ENCODE measurements around the gene HNRNPD.
A peak's percentile ranks its signal among the peaks of the same experiment; 100 is the strongest.
"Not testable (repeated sequence)": the region's sequence is repeated elsewhere in the genome, so short reads cannot be mapped to it uniquely, and the experiment has no call there.

HNRNPD gene, protein sequence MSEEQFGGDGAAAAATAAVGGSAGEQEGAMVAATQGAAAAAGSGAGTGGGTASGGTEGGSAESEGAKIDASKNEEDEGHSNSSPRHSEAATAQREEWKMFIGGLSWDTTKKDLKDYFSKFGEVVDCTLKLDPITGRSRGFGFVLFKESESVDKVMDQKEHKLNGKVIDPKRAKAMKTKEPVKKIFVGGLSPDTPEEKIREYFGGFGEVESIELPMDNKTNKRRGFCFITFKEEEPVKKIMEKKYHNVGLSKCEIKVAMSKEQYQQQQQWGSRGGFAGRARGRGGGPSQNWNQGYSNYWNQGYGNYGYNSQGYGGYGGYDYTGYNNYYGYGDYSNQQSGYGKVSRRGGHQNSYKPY

DNA sequence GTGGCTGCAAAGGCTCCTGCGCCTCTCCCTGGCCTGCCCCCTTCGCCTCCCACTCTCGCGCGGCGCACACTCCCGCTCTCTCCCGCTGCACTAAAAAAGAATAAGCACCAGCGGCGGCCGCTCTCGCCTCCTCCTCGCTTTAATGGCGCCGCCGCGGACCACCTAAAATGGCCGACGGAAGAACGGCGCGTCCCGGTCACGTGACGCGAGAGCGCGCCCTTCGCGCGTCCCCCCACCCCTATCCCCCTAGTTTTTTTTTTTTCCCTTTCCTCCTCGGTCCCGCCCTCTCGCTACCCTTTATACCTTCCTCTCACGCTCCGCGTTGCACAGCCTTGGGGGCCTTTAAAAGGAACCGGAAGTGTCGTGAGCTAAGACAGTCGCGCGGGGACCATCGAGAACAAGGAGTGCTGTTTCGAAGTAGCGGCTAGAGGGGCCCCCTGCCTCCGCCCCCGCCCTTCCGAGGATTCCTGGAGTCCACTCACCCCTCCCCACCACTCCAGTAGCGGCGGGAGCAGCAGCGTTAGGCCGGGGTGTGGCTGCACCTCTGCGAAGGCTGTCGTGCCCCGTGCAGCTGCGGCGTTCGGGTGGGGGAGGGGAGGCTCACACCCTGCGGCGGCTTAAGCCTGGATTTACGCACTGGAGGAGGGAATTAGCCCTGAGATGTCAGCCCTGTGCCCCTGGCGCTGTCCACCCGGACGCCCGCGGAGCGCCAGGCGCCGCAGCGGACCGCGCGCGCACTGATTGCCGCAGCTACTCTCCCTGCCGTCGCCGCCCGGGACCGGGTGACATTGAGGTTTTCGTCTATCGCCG is at the start of gene HNRNPD:
Gene HNRNPD (minus strand): TSS at position 176 of the 810 bp plus-strand sequence. CDS start 313 bp downstream, outside the sequence.
- Mint-ChIP-seq H3K27ac (peak within 1 kb of the TSS; percentile 97), H3K9me3 (no peaks in the 10 kb centered on the region), H3K4me1 (ENCODE audit: low read depth) (peaks cover 43% of the 10 kb centered on the region), H3K27me3 (no peaks in the 10 kb centered on the region), H3K36me3 (ENCODE audit: low read depth) (peaks cover 64% of the 10 kb centered on the region), H3K4me3 (peak within 1 kb of the TSS; percentile 86)
- intact Hi-C loops (cut with micrococcal nuclease) = loop anchor here (1.0 to 5.0 kb wide), 4 partner anchors 56 to 902 kb away; partner anchors contain the start of genes ENOPH1, HNRNPDL, LIN54 and RASGEF1B

DNA sequence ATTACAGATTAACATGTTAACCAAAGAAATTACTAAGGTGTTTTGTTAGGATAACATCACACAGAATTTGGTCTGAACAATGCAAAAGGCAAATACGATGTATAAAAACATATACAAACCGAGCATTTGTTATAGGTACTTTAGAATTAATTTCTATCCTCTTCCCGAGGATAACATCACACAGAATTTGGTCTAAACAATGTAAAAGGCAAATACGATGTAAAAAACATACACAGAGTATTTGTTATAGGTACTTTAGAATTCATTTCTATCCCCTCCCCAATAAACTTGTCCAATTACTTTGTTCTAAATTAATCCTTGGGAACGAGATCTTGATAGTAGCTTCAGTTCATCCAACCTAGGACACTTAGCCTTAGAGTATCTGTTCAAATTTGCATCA is 48.8 kb upstream of the HNRNPD start:
- H3K36me3 Mint-ChIP-seq (ENCODE audit: low read depth) = peaks cover 50% of the 10 kb centered on the region
- intact Hi-C loops (cut with micrococcal nuclease) = no loop called here
- no peak overlapping the region for H3K27ac Mint-ChIP-seq
- H3K27me3 Mint-ChIP-seq = peaks cover 4% of the 10 kb centered on the region
- H3K9me3 Mint-ChIP-seq = no peaks in the 10 kb centered on the region
- no peak overlapping the region for H3K4me3 Mint-ChIP-seq
- peaks cover 15% of the 10 kb centered on the region for H3K4me1 Mint-ChIP-seq (ENCODE audit: low read depth)

DNA sequence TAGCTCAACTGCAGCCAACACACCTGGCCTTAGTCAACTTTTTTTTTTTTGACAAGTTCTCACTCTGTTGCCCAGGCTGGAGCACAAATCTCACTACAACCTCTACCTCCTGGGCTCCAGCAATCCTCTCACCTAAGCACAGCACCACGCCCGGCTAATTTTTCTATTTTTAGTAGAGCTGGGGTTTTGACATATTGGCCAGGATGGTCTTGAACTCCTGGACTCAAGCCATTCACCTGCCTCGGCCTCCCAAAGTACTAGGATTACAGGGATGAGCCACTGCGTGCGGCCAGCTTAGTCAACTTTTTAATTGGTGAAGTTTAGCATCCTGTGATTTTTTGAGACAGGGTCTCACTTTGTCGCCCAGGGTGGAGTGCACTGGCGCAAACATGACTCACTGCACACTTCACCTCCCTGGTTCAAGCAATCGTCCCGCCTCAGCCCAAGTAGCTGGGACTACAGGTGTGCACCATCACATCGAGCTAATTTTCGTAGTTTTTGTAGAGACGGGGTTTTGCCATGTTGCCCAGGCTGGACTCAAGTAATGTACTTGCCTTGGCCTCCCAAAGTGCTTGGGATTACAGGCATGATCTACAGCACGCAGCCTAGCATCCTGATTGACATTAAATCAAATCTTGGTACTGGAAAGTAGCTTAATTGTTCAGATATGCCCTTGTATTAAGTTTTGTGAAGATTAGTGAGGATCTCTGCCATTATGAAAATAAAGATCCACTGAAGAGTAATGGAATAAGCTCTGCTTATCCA is 48.2 kb upstream of the HNRNPD start:
- H3K4me1 Mint-ChIP-seq (ENCODE audit: low read depth) = peaks cover 8% of the 10 kb centered on the region
- no peak overlapping the region for H3K27ac Mint-ChIP-seq
- intact Hi-C loops (cut with micrococcal nuclease) = no loop called here
- H3K9me3 Mint-ChIP-seq = no peaks in the 10 kb centered on the region
- peaks cover 44% of the 10 kb centered on the region for H3K36me3 Mint-ChIP-seq (ENCODE audit: low read depth)
- peaks cover 6% of the 10 kb centered on the region for H3K27me3 Mint-ChIP-seq
- H3K4me3 Mint-ChIP-seq = no peak overlapping the region

DNA sequence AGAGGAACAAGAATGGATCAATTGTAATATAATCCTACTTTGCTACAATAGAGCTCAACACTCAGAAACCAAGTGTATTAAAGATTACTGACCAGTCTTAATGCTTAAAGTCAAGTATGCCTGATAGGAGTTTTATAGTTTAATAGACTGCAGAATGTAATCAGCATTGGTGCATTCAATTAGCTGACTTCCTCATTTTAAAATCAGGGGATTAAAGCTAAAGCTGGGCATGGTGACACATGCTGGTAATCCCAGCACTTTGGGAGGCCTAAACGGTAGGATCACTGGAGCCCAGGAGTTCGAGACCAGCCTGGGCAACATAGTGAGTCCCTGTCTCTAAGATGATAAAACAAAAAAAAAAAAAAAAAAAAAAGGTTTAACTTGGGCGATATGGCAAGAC is 45.7 kb upstream of the HNRNPD start:
- no peaks in the 10 kb centered on the region for H3K4me1 Mint-ChIP-seq (ENCODE audit: low read depth)
- H3K4me3 Mint-ChIP-seq = no peak overlapping the region
- intact Hi-C loops (cut with micrococcal nuclease) = no loop called here
- peaks cover 18% of the 10 kb centered on the region for H3K36me3 Mint-ChIP-seq (ENCODE audit: low read depth)
- H3K27me3 Mint-ChIP-seq = peaks cover 11% of the 10 kb centered on the region
- no peaks in the 10 kb centered on the region for H3K9me3 Mint-ChIP-seq
- H3K27ac Mint-ChIP-seq = no peak overlapping the region

DNA sequence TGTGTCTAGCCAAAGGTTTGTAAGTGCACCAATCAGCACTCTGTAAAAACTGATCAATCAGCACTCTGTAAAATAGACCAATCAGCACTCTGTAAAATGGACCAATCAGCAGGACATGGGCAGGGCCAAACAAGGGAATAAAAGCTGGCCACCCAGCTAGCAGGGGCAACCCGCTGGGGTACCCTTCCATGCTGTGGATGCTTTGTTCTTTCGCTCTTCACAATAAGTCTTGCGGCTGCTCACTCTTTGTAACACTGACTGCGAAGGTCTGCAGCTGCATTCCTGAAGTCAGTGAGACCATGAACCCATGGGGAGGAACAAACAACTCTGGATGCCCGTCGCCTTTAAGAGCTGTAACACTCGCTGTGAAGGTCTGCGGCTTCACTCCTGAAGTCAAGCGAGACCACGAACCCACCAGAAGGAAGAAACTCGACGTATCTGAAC is 42.2 kb upstream of the HNRNPD start:
- Mint-ChIP-seq H3K4me1 (ENCODE audit: low read depth) (no peaks in the 10 kb centered on the region), H3K4me3 (no peak overlapping the region), H3K9me3 (no peaks in the 10 kb centered on the region), H3K27me3 (peaks cover 11% of the 10 kb centered on the region), H3K27ac (no peak overlapping the region), H3K36me3 (ENCODE audit: low read depth) (no peaks in the 10 kb centered on the region)
- intact Hi-C loops (cut with micrococcal nuclease) = no loop called here

DNA sequence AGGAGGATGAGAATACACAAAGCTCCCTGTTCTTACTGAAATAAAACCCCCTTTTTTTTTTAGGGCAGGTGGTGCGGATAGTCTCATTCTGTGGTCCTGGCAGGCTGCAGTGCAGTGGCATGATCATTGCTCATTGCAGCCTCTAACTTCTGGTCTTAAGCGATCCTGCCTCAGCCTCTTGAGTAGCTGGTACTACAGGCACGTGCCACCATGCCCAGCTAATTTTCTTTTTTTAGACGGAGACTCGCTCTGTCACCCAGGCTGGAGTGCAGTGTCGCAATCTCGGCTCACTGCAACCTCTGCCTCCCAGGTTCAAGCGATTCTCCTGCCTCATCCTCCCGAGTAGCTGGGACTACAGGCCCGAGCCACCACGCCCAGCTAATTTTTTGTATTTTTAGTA is 41.3 kb upstream of the HNRNPD start:
- H3K4me1 Mint-ChIP-seq (ENCODE audit: low read depth); H3K9me3 Mint-ChIP-seq; H3K4me3 Mint-ChIP-seq; H3K27ac Mint-ChIP-seq; intact Hi-C loops (cut with micrococcal nuclease); H3K36me3 Mint-ChIP-seq (ENCODE audit: low read depth): not testable (repeated sequence)
- H3K27me3 Mint-ChIP-seq = peaks cover 11% of the 10 kb centered on the region

DNA sequence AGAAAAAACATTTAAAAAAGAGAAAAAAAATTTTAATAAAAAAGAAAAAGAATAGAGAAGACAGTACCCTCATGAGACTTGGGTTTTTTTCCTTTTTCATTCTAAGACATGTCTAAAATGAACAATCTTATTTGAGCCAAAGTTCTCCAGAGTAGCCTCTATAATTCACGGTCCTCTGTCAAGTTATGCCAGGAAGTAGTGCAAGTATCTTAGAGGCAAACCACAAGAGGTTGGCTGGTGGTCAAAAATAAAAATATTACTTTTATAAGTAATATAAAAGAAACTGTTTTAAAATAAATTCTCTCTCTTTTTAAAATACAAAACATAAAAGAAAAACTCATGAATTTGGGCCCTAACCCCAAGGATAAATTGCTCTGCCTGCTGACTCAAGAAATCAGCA is 29.9 kb upstream of the HNRNPD start:
- no peaks in the 10 kb centered on the region for H3K36me3 Mint-ChIP-seq (ENCODE audit: low read depth)
- no peak overlapping the region for H3K27ac Mint-ChIP-seq
- H3K4me1 Mint-ChIP-seq (ENCODE audit: low read depth) = no peaks in the 10 kb centered on the region
- intact Hi-C loops (cut with micrococcal nuclease) = no loop called here
- no peaks in the 10 kb centered on the region for H3K27me3 Mint-ChIP-seq
- no peaks in the 10 kb centered on the region for H3K9me3 Mint-ChIP-seq
- H3K4me3 Mint-ChIP-seq = no peak overlapping the region

DNA sequence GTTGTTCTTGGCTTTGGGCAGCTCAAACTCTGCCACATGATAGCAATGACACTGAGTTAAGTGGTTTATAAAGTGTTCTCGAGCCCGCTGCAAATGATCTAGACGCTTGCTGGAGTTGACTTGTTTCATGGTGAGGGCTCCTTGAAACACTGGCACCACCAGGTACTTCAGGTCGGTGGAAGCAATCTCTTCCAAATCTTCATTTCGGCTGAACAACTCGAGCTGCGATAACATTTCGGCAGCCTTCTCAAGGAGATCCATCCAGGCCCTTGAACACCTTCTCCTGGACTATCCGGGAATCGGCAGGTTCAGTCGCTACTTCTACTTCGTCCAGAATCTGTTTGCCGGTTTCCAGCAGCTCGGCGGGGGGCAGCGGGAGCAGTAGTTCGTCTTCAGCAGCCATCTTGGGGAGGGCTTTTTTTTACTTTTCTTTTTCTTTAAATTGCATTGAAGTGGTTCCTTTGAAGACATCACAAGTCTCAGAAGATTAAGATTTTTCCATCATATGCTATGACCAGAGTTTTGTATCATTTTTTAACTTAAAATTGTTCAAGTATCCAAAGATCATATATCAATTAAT is 28.5 kb upstream of the HNRNPD start:
- no peaks in the 10 kb centered on the region for H3K36me3 Mint-ChIP-seq (ENCODE audit: low read depth)
- no peak overlapping the region for H3K4me3 Mint-ChIP-seq
- H3K27me3 Mint-ChIP-seq = no peaks in the 10 kb centered on the region
- intact Hi-C loops (cut with micrococcal nuclease) = no loop called here
- no peaks in the 10 kb centered on the region for H3K4me1 Mint-ChIP-seq (ENCODE audit: low read depth)
- no peaks in the 10 kb centered on the region for H3K9me3 Mint-ChIP-seq
- H3K27ac Mint-ChIP-seq = no peak overlapping the region

DNA sequence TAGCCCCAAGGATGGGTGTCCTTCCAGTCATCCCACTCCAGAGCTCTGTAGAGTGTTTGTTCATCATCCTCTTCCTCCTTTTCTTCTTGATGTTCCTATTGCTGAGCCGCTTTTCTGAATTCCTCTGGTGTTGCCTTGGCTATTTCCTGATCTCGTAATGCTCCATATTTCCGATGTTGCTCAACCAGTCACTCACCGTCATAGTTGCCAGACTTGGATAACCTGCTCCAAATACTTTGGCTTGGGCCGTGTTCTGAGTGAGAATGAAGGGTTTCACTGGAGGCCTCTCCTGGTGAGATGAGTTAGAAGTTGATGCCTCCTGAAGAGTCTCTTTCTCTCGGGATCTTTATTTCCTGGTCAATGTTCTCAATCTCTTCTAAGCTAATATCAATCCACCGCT is 27.8 kb upstream of the HNRNPD start:
- Mint-ChIP-seq H3K4me3 (no peak overlapping the region), H3K27ac (no peak overlapping the region), H3K4me1 (ENCODE audit: low read depth) (no peaks in the 10 kb centered on the region), H3K27me3 (no peaks in the 10 kb centered on the region), H3K36me3 (ENCODE audit: low read depth) (no peaks in the 10 kb centered on the region), H3K9me3 (no peaks in the 10 kb centered on the region)
- intact Hi-C loops (cut with micrococcal nuclease) = no loop called here

DNA sequence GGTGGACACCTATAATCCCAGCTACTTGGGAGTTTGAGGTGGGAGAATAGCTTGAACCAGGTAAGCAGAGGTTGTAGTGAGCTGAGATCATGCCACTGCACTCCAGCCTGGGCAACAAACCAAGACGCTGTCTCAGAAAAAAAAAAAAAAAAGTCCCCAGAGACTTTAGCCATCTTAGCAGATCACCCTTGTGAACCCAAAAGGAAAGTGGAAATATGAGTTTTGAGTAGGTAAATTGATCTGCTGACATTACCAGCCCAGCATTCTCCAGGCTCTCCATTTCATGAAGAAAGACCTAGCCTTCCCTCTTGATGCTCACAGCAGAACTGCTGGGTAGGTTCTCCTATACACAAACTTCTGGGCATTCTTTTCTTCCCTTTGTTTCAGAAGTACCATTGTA is 24.5 kb upstream of the HNRNPD start:
- Mint-ChIP-seq H3K4me1 (ENCODE audit: low read depth) (no peaks in the 10 kb centered on the region), H3K9me3 (no peaks in the 10 kb centered on the region), H3K4me3 (no peak overlapping the region), H3K36me3 (ENCODE audit: low read depth) (no peaks in the 10 kb centered on the region), H3K27me3 (no peaks in the 10 kb centered on the region), H3K27ac (no peak overlapping the region)
- intact Hi-C loops (cut with micrococcal nuclease) = no loop called here

DNA sequence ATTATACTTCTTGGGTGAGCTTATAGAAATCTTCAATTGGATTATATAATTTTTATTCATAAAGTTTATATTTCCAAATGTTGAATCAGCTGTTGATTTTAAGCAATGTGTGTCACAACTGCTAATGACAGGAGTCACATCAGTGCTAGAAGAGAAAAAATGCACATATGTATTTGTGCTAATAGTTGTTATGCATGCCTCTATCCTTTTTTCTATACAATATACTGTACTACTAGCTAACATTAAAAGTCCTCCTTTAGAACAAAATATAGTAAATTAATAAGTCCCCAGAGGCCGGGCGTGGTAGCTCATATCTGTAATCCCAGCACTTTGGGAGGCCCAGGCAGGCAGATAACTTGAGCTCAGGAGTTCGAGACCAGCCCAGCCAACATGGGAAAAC is 23.7 kb upstream of the HNRNPD start:
- Mint-ChIP-seq H3K36me3 (ENCODE audit: low read depth) (no peaks in the 10 kb centered on the region), H3K27me3 (no peaks in the 10 kb centered on the region), H3K27ac (no peak overlapping the region), H3K9me3 (no peaks in the 10 kb centered on the region), H3K4me3 (no peak overlapping the region), H3K4me1 (ENCODE audit: low read depth) (no peaks in the 10 kb centered on the region)
- intact Hi-C loops (cut with micrococcal nuclease) = no loop called here

DNA sequence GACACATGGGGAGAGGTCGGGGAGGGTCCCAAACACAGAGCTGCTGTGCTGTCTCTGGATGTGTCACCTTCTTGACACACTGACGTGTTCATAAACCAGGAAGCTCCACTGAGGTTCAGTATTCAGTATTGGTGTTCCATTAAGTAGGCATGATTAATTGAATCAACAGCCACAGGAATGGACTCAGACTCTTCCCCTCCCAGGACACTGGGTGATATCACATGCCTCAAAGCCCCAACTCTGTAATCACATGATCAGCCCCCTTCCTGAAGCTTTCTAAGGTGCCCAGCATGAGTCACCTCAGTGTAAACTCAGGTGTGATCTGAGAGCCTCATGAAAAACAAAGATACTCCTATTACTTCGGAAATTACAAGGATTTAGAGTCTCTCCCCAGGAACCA is 21.1 kb upstream of the HNRNPD start:
- Mint-ChIP-seq H3K9me3 (no peaks in the 10 kb centered on the region), H3K27ac (no peak overlapping the region), H3K4me1 (ENCODE audit: low read depth) (no peaks in the 10 kb centered on the region), H3K4me3 (no peak overlapping the region), H3K36me3 (ENCODE audit: low read depth) (no peaks in the 10 kb centered on the region), H3K27me3 (no peaks in the 10 kb centered on the region)
- intact Hi-C loops (cut with micrococcal nuclease) = no loop called here

DNA sequence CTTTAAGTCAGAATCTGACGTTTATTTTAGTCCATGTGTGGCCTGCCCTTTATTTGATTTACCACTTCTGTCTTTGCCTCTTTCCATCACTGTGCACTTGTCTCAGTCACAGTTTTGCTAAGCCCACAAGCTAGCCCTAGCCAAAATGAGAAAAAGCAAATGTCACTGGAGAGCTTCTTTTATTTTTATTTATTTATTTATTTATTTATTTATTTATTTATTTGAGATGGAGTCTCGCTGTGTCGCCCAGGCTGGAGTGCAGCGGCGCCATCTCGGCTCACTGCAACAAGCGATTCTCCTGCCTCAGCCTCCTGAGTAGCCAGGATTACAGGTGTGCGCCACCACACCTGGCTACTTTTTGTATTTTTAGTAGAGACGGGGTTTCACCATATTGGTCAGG is 16.3 kb upstream of the HNRNPD start:
- H3K27ac Mint-ChIP-seq; H3K36me3 Mint-ChIP-seq (ENCODE audit: low read depth); H3K27me3 Mint-ChIP-seq; H3K4me3 Mint-ChIP-seq; H3K4me1 Mint-ChIP-seq (ENCODE audit: low read depth); intact Hi-C loops (cut with micrococcal nuclease); H3K9me3 Mint-ChIP-seq: not testable (repeated sequence)

DNA sequence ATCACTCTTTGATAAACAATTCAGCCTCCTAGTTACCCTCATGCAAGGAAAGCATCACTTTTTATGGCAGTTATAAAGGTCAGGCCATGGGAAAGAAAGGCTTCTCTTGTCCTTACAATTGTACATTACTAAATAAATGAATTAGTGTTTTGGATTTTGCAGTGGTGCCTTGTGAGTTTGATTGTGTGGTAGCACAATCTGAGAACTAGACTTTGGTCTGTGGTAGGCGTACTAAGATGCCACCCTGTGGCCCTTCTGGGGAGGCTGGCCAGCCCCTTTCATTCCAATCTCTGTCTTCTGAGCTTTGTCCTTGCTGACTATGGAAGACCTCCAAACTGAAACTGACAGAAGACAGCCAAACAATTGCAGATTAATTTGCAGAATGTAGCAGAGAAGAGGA is 14.6 kb upstream of the HNRNPD start:
- Mint-ChIP-seq H3K36me3 (ENCODE audit: low read depth) (no peaks in the 10 kb centered on the region), H3K4me1 (ENCODE audit: low read depth) (no peaks in the 10 kb centered on the region), H3K27ac (no peak overlapping the region), H3K4me3 (no peak overlapping the region), H3K27me3 (no peaks in the 10 kb centered on the region), H3K9me3 (no peaks in the 10 kb centered on the region)
- intact Hi-C loops (cut with micrococcal nuclease) = no loop called here
